DMS114 treated with DMSO at 0.1 percent for 48 hours (cell line): Measurements from ENCODE around the gene TANK.

Experiments
- DNase-seq: peaks from one replicate; lab custom pipeline; 2025; ENCODE audit not compliant: unreplicated experiment; lab: John Stamatoyannopoulos, UW

TANK gene

DNA sequence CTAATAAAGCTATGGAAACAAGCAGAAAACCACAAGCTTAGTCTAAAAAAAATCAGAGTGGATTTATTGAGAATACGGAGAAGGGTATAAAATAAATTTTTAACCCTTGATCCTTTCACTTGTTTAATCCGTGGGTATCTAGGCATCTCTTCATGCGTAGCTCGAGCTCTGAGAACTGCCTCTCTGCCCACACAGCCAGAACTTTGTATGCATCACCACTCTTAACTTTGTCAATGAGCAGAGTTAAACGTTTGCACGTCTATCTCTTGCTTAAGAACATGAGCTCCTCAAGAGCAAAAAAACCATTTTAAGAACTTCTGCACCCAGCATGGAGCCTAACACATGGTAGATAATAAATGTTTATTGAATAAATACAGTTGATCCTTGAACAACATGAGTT, 26.9 kb upstream of the TANK start:
- no peak for DNase-seq

DNA sequence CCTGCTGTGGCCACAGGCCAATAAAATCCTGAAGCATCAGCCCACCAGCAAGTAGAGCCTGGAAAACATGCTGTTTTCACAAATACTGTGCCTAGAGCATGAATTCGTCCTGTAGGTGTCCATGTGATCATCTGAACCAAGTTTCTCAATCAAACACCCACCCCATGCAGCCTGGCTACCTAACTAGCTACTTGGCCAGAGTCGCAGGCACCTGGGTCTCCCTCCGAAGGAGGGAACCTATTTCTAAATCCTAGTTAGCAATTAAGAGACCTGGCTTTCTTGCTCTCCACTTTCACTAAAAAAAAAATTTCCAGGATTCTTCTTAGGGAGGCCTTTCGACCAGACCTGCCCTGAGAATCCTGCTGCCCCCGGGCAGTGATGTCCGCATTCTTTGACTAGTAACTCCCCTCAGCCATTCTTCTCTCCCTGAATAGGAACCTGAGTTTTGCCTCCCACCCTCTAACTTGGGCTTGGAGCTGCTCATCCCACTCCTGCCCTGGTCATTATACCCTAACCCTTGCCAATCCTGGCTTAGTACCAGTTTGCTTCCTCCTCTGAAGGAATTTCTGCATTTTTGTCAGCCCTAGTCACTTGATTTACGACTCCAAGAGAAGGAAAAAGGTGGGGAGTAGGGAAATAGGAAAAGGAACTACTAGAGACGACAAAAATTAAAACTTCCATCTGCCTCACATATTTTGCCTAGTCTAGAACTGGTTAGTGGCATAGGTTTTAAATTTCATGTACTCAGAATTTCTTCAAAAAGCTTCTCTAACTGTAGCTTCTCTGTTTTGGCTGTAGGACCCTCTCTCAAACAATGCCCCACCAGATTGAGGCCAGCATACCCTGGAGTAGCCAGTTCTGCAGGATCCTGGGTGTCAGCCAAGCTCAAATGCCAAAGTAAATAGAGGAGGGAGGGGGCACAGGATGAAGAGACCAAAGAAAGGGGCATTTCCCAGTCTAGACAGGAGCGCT, 25.4 kb upstream of the TANK start:
- no peak for DNase-seq

DNA sequence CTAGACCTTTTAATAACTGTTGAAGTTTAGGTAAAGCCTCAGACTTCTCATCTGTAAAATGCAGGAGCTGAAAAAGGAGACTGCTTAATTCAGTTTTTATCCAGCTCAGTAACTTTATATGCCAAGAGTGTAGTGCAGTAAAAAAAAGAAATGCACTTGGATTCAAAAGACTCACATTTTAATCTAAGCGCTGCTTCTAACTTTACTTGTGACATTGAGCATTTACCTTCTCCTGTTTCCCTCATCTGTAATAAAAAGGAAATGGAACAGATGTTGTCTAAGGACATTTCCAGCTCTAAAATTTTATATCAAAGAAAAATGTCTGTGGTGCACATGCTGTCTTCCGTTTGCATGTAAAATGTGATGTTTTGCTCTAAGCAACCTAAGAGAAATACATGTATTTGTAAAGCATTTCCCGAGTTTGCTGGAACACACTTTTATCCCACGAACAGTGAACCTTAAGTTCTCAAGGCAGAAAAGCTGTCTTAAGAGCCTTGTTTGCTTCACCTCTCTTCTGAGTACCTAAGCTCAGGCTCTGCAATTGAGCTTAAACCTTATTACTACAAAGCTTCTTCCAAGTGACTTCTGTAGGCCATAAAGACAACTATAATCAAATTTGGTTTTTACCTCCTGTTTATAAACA, 24.2 kb upstream of the TANK start:
- no peak for DNase-seq

DNA sequence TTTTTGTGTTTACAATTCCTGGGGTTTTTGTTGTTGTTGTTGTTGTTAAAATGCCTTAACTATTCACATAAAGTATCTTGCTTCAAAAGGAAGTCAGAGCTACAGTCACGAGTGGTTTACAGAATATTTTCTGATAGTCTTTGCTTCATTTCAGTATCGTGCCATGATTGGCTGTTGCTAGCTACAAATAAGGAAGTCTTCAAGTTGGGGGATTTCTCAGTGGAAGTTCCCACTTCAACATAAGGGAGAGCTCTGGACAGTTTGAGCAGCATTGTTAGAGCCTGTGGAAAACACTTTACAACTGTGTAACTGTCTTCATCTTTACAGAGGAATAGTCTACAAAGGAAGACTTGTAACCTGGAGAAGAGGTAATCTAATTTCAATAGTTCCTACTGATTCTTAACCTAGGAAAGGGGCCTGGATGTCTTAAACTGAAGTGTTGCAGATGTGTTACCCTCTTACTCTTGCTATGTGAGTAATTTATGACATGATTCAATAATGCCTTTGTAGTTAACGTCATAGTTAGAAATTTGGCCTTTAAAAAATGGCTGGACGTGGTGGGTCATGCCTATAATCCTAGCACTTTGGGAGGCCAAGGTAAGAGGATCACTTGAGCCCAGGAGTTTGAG, 23.4 kb upstream of the TANK start:
- no peak for DNase-seq

DNA sequence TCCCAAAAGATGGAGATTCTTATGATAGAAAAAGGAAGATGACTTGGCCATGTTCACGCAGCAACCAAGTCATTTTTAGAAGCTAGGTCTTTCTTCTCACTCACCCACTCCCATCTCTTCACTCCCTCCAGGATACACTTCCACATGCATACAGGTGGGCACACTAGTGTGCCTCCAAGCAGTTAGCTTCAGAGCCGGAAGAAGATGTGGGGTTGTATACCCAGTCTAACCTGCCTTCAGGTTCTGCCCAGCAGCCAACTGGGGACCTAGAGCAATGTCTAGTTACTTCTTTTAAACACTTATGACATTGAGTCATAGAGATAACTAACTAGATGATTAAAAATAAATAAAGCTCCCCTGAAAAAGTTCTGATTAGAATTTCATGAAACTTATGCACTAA, 21.8 kb upstream of the TANK start:
- no peak for DNase-seq

DNA sequence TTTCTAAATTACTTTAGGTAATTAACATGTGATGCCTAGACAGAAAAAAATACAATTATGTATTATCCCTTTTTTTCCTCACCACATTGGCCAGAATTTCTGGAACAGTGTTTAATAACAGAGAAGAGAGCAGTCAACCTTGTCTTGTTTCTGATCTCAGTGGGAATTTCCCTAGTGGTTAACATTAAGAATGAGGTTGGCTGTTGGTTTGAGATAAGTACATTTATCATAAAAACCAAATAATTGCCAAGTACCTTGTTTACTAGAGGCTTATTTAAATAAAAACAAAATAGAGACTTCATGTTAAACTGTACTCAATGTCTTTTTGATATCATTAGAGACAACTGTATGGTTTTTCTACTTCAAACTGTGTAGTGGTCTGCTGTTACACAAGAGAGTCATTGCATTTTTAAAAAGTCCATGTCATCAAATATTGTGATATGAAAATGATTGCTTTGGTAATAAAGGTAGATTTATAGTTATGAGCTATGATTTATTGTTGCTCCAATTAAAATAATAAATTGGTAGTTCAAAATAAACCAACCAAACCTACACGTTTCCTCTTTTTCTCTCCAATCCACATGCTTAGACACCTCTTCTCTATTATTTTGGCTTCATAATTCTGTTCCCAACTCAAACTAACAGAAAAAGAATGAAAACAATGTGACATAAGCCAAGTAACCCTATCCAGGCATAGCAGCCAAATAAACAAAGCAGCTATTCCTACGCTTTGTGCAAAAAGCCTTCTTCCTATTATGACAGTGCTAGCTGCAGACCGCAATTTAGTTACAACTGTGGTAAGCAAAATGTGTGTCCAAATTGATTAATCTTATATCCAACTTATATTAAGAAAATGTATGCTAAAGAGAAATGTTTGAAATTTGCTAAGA, 20.9 kb upstream of the TANK start:
- DNase-seq, result no peak

DNA sequence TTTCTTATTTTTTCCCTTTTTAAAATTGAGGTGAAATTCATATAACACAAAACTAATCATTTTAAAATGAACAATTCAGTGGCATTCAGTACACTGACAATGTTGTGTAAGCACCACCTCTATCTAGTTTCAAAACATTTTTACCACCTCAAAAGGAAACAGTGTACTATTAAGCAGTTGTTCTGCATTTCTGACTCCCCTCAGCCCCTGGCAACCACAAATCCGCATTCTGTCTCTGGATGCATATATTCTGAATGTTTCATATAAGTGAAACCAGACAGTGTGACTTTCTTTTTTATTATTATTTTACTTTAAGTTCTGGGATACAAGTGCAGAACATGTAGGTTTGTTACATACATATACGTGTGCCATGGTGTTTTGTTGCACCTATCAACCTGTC, 19.2 kb upstream of the TANK start:
- no peak for DNase-seq

DNA sequence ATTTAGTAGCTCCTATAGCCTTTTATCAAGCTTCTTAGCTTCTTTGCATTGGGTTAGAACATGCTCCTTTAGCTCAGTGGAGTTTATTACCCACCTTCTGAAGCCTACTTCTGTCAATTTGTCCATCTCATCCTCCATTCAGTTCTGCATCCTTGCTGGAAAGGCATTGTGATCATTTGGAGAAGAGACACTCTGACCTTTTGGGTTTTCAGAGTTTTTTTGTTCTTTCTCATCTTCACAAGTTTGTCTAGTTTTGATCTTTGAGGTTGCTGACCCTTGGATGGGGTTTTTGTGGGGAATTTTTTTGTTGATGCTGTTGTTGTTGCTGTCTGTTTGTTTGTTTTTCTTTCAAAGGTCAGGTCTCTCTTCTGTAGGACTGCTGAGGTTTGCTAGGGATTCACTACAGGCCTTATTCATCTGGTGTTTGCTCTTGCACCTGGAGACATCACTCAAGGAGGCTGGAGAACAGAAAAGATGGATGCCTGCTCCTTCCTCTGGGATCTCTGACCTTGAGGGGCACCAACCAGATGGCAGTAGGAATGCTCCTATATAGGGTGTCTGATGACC, 13.9 kb upstream of the TANK start:
- DNase-seq, result no peak

DNA sequence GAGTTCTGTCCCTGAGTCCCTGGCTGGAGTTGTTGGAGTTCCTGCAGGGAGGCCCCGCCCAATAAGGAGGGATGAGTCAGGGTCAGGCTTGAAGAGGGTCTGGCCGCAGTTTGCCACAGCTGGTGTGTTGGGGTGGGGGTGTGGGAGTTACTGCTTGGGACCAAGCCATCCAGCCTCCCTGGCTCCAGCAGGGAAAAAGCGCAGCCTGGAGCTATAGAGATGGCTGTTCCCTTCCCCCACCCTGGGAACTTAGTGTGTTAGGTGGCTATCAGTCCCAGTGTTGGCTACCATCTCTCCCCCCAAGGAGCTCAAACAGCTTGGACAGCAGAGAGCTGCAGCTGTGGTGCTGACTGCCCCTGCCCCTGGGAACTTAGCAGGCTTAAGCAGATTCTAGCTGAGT, 13.2 kb upstream of the TANK start:
- no peak for DNase-seq

DNA sequence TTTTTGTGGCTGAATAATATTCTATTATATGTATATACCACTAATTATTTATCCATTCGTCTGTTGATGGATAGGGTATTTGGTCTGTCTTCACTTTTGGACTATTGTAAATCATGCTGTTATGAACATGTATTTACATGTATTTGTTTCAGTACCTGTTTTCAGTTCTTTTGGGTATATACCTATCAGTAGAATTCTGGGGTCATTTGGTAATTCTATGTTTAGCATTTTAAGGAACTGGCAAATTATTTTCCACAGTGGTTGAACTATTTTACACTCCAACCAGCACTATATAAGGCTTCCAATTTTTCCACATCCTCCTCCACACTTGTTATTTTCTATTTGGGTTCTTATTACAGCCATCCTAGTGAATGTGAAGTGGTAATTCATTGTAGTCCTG, 12.4 kb upstream of the TANK start:
- DNase-seq, result no peak

DNA sequence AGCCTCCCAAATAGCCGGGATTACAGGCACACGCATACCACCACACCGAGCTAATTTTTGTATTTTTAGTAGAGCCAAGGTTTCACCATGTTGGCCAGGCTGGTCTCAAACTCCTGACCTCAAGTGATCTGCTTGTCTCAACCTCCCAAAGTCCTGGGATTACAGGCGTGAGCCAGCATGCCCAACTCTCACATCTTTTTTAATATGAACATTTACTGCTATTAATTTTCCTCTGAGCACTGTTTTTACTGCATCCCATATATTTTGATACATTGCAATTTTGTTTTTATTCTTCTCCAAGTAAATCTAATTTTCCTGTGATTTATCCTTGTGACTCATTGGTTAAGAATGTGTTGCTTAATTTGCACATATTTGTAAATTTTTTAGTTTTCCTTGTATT, 9.5 kb upstream of the TANK start:
- DNase-seq, result no peak

DNA sequence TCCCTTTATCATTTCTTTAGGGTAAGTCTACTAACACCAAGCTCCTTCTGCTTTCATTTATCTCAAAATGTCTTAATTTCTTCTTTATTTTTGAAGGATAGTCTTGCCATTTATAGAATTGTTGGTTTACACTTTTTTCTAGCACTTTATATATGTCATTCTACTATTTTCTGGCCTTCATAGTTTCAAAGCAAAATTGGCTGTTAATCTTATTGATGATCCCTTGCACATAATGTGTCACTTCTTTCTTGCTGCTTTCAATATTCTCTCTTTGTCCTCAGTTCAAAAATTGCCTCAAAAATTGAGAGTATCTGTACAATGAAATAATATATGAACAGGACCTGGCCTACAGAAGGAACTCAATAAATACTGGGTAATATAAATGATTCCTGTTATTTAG, 7.9 kb upstream of the TANK start:
- no peak for DNase-seq

DNA sequence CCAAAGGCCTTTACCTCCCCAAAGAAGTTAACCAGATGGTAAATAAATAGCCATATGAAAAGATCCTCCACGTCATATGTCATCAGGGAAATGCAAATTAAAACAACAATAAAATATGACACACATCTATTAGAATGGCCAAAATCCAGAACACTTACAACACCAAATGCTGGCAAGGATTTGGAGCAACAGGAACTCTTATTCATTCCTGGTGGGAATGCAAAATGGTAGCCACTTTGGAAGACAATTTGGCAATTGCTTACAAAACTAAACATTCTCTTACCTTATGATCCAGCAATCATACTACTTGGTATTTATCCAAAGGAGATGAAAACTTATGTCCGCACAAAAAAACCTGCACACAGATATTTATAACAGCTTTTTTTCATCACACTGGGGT, 1.3 kb upstream of the TANK start:
- DNase-seq, result no peak

DNA sequence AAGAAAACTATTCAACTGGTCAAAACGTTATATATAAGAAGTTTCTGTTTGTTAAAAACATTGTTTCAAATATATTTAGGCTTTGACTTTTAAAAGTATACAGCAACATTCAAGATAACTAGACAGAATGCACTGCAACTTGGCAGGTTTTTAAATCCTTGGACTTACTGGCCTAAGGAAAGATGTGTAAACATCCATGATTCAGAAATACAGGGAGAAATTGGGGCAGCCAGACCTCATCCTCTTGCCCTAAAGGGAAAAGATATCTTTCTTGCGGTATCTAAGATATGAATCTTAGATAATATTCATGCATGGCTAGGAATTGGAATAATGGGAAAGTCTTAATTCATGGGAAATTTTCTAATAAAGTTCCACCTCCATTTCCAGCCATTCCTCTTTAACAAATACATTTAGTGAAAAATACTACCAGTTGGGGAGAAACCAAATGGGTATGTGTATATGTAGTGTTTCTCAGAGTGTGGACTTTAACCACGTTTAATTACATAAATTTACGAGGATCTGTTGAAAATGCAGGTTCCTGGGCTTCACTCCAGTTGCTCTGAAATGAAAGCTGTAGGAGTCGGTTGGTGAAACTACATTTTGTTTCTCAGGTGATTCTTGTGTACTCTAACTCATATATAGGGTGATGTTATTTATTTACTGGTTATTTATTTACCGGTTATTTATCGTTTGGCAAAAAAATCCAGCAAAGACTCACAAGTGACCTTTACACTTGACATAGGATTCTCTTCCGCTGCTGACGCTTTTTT, 587 bp upstream of the TANK start:
- no peak for DNase-seq

DNA sequence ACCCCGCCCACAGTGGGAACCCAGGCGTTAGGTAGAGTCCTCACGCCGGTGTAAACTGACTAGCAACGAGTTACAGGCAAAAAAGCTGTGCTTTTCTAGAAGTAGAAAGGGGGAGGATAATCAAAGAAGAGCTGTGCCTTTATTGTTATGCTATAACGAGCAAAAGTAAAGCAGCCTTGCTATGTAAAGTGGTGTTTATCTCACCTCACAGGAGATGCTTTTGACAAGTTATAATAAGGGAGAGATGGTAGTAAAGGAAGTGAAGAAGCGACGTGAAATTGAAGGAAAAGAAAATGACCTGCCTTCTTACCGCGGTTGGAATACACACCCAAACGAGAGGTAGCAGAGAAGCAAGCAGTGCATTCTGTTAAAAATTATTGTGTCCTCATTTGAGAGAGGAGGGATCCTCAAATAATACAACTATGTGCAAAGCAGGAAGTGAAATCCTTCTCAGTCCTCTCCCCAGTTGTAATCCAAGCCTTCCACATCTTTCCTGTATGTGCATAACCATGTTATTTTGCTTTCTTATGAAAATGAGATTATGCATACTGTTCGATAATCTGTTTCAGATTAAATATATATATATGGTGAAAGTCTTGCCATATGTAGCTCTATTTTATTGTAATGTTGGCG, 962 bp downstream of the TANK start:
- no peak for DNase-seq

DNA sequence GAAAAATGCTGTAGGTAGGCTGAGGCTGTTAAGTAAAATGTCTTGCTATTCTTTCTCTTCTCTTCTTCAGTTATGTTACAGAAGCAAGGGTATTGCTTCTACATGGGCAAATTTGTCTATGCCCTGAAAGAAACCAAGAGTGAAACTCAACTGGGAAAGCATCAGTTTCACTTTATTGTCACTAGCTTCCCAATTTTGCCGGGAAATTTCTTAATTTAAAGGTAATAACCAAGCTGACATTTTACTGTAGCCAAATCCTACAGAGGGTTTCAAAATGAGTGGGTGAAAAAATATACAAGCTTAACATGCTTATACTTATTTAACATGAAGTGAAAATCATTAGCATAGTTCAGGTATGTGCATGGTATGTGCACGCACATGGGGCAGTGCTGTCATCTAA, 3.2 kb downstream of the TANK start:
- DNase-seq, result no peak

DNA sequence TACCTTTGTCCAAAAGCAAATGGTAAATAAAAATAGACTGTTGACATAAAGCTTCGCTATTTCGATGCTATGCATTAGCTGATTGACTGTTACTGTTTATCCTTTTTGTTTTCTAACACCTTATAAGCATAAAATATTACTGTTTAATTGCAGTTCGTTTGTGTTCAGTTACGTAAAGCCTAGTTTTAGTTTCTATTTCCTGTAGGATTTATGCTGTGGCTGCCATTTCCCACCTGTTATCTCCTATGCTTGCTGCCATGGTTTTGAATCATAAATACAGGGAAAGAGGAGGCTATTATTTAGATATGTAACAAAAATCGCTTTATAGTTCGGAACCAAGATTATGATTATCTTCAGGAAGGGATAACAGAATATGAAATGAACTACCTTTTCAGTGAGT, 3.9 kb downstream of the TANK start:
- no peak for DNase-seq

DNA sequence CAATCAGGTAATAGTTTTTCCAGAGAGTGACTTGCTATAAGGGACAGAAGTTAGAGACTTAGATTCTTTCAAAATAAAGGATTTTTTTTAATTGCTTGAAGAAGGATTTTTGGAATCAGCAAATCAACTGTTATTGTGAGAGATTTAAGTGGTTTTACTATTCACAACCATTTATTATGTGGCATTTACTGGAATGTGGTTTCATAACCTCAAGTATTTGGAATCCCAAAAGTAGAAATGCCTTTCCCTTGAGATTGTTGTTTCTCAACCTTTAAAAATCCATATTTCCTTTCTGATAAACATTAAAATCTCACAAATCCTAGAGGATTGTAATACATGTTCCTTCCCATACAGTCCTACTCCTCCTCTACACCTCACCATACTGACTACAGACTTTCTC, 5.0 kb downstream of the TANK start:
- DNase-seq, result no peak

DNA sequence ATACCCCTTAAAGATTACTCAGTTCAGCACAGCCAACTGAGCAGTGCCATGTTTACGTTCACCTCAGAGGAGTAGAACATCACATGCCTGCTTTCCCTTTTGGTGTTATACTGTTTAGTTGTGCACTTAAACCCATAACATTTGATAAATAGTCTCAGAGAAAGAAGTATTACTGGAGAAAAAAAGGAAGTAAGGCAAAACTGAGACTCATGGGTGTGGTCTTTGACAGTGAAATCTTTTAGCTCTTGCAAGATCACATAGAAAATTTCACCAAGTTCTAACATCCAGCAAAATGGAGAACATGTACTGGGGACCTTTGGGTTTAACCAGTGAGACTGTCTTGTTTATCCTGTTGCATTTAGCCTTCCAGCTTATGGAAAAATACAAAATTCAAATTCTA, 5.6 kb downstream of the TANK start:
- no peak for DNase-seq
